HepG2 (cell line): ENCODE data around the gene MTUS2. TPM values are rescaled to one million over a fixed set of nuclear protein-coding genes. Genes with fewer than 3 reads are reported as not detected.

Experiments
- ATAC-seq: fragments of 200-7000 bp; cut with Tn5 transposase; 3 replicates; pipeline ENCODE4 v1.9.1; 2020; ENCODE audit warnings: mild to moderate bottlenecking, moderate library complexity
- BruUV-seq: library from RNA; stranded (reverse); fragments of 400-500 nt; replicated peaks from 2 replicates; lab custom pipeline; 2021; lab: Mats Ljungman, UMichigan
- CTCF ChIA-PET: fragments of 300-600 bp; formaldehyde crosslinking; extraction: SDS; loops from one replicate; lab custom pipeline; 2021; ENCODE audit warnings: low total read pairs, inconsistent platforms, low intra/inter-chr PET ratio; lab: Yijun Ruan, JAX
- POLR2A ChIA-PET: fragments of 350-600 bp; sonication (Branson Sonifier 250); formaldehyde crosslinking; loops from one replicate; lab custom pipeline; 2020; ENCODE audit warnings: antibody characterized with exemption, inconsistent platforms; lab: Yijun Ruan, JAX
- DNase-seq: peaks from one replicate; pipeline ENCODE4 v3.0.0-alpha.2; 2015; ENCODE audit warnings: low spot score
- FAIRE-seq: peaks from 3 replicates; lab custom pipeline; 2011; peaks lifted over from hg19 to GRCh38; lab: Jason Lieb, UNC
- H2AFZ ChIP-seq: one replicate; pipeline ENCODE4 v1.6.1; 2011; ENCODE audit warnings: low read length, inconsistent platforms
- H3K27ac ChIP-seq: fragments of 300-600 bp; 3 replicates; pipeline ENCODE4 v1.8.0; 2011; ENCODE audit warnings: mixed run types, mild to moderate bottlenecking, mixed read lengths, low read length, inconsistent platforms; ENCODE audit not compliant: insufficient read depth; ENCODE audit errors: extremely low read length
- H3K27me3 ChIP-seq, 2 experiments: fragments of 200-600 bp in 1 of 2; 2 replicates in 1 of 2; 3 replicates in 1 of 2; pipeline versions ENCODE4 v1.6.0 to v1.8.0; 2011; ENCODE audit warnings: low read length in 2 of 2, mild to moderate bottlenecking in 2 of 2, moderate library complexity in 2 of 2, inconsistent platforms in 1 of 2; ENCODE audit not compliant: insufficient read depth in 2 of 2, control insufficient read depth in 1 of 2
- H3K36me3 ChIP-seq, 2 experiments: fragments of 200-600 bp in 1 of 2; replicated peaks in 1 of 2; 2 replicates in 1 of 2; 3 replicates in 1 of 2; pipeline versions ENCODE4 v1.5.1 to v1.8.0; 2011; ENCODE audit warnings: low read length in 2 of 2, inconsistent platforms in 1 of 2; ENCODE audit not compliant: insufficient read depth in 2 of 2, control insufficient read depth in 1 of 2
- H3K4me1 ChIP-seq: 2 replicates; pipeline ENCODE4 v1.5.1; 2012; ENCODE audit warnings: low read length, inconsistent platforms; ENCODE audit not compliant: insufficient read depth
- H3K4me2 ChIP-seq: 2 replicates; pipeline ENCODE4 v1.6.0; 2011; ENCODE audit warnings: low read depth, low read length, inconsistent platforms
- H3K4me3 ChIP-seq, 3 experiments: fragments of 200-600 bp in 1 of 3; sonication (generic), shearing (Covaris generic) in 1 of 3; replicated peaks in 1 of 3; 2 replicates each; pipeline ENCODE4 v1.5.1; 2011 to 2016; ENCODE audit warnings: low read length in 3 of 3, inconsistent platforms in 2 of 3, low read depth in 2 of 3, mild to moderate bottlenecking in 2 of 3, control low read depth in 1 of 3, mixed read lengths in 1 of 3; ENCODE audit not compliant: insufficient read depth in 1 of 3
- H3K79me2 ChIP-seq: one replicate; pipeline ENCODE4 v1.6.1; 2011; ENCODE audit warnings: low read length, inconsistent platforms; ENCODE audit not compliant: insufficient read depth
- H3K9ac ChIP-seq: 2 replicates; pipeline ENCODE4 v1.6.0; 2011; ENCODE audit warnings: mild to moderate bottlenecking, low read depth, low read length, inconsistent platforms; ENCODE audit not compliant: insufficient read depth
- H3K9me3 ChIP-seq: 2 replicates; pipeline ENCODE4 v1.5.1; 2012; ENCODE audit warnings: mild to moderate bottlenecking, low read length
- H4K20me1 ChIP-seq: 2 replicates; pipeline ENCODE4 v1.6.0; 2011; ENCODE audit warnings: inconsistent platforms, mild to moderate bottlenecking, low read length, moderate library complexity; ENCODE audit not compliant: insufficient read depth
- BRCA1 ChIP-seq: sonication (generic); formaldehyde crosslinking; IDR thresholded peaks from 2 replicates; pipeline ENCODE4 v1.4.0; 2020; ENCODE audit warnings: missing genetic modification reagents
- CCDC6 ChIP-seq: sonication (generic); formaldehyde crosslinking; IDR thresholded peaks from 2 replicates; pipeline ENCODE4 v1.8.1; 2022; ENCODE audit warnings: mild to moderate bottlenecking, missing genetic modification reagents, moderate library complexity
- NR2C2 ChIP-seq: sonication (generic); formaldehyde crosslinking; IDR thresholded peaks from 2 replicates; pipeline ENCODE4 v1.4.0; 2020; ENCODE audit warnings: missing genetic modification reagents, mild to moderate bottlenecking, moderate library complexity, borderline replicate concordance
- YEATS2 ChIP-seq: sonication (generic); formaldehyde crosslinking; IDR thresholded peaks from 2 replicates; pipeline ENCODE4 v1.4.0; 2020; ENCODE audit warnings: missing genetic modification reagents, borderline replicate concordance
- ZBTB14 ChIP-seq: sonication (generic); formaldehyde crosslinking; IDR thresholded peaks from 2 replicates; pipeline ENCODE4 v1.4.0; 2020; ENCODE audit warnings: missing genetic modification reagents
- ZBTB21 ChIP-seq: sonication (generic); formaldehyde crosslinking; IDR thresholded peaks from 2 replicates; pipeline ENCODE4 v1.4.0; 2020; ENCODE audit warnings: missing genetic modification reagents
- ZBTB4 ChIP-seq: sonication (generic); formaldehyde crosslinking; IDR thresholded peaks from 2 replicates; pipeline ENCODE4 v1.4.0; 2020; ENCODE audit warnings: missing genetic modification reagents, mild to moderate bottlenecking, borderline replicate concordance
- ZFP91 ChIP-seq: sonication (generic); formaldehyde crosslinking; IDR thresholded peaks from 2 replicates; pipeline ENCODE4 v1.9.0; 2022; ENCODE audit warnings: missing genetic modification reagents, mild to moderate bottlenecking, borderline replicate concordance
- ZMYM2 ChIP-seq: sonication (generic); formaldehyde crosslinking; IDR thresholded peaks from 2 replicates; pipeline ENCODE4 v1.8.0; 2022; ENCODE audit warnings: mild to moderate bottlenecking, missing genetic modification reagents
- ZNF18 ChIP-seq: sonication (generic); formaldehyde crosslinking; IDR thresholded peaks from 2 replicates; pipeline ENCODE4 v1.8.0; 2022; ENCODE audit warnings: mild to moderate bottlenecking, missing genetic modification reagents; ENCODE audit not compliant: insufficient replicate concordance
- ZNF282 ChIP-seq: fragments of 450-650 bp; IDR thresholded peaks from 2 replicates; pipeline ENCODE4 v1.6.1; 2018; ENCODE audit not compliant: partially characterized antibody
- ZNF446 ChIP-seq: sonication (generic); formaldehyde crosslinking; IDR thresholded peaks from 2 replicates; pipeline ENCODE4 v1.5.0; 2020; ENCODE audit warnings: mild to moderate bottlenecking, missing genetic modification reagents
- ZNF451 ChIP-seq: sonication (generic); formaldehyde crosslinking; IDR thresholded peaks from 2 replicates; pipeline ENCODE4 v1.5.0; 2020; ENCODE audit warnings: mild to moderate bottlenecking, missing genetic modification reagents
- ZNF546 ChIP-seq: sonication (generic); formaldehyde crosslinking; conservative IDR thresholded peaks from 2 replicates; pipeline ENCODE4 v1.8.1; 2023; ENCODE audit warnings: mild to moderate bottlenecking, missing genetic modification reagents
- ZNF549 ChIP-seq: sonication (generic); formaldehyde crosslinking; IDR thresholded peaks from 2 replicates; pipeline ENCODE4 v1.5.0; 2020; ENCODE audit warnings: missing genetic modification reagents
- ZNF724P ChIP-seq: sonication (generic); formaldehyde crosslinking; IDR thresholded peaks from 2 replicates; pipeline ENCODE4 v1.8.0; 2022; ENCODE audit warnings: missing genetic modification reagents, borderline replicate concordance
- WGBS: methylation state at CpG from one replicate; pipeline ENCODE4 v1.1.6; 2017; ENCODE audit warnings: low lambda C conversion rate; 5-methylcytosine and 5-hydroxymethylcytosine counted together
- in situ Hi-C: cut with HindIII; loops from 2 replicates; pipeline ENCODE4 v1.10.0; 2017; ENCODE audit warnings: low pct_unique_long_range_greater_than_20kb; ENCODE audit not compliant: extremely low pct_ligation_motif_present
- intact Hi-C: fragments of 100-400 bp; cut with micrococcal nuclease; formaldehyde crosslinking; loops from one replicate; pipeline ENCODE4 v1.10.0; 2022; ENCODE audit not compliant: unreplicated experiment
- polyA plus RNA-seq, 8 experiments: library from polyadenylated mRNA; depleted of rRNA in 3 of 8; stranded (reverse) in 7 of 8; unstranded in 1 of 8; fragments of >200 nt; fragmentation: Illumina TruSeq in 4 of 8; extraction: Trizol in 4 of 8; gene quantifications; 2 replicates each; pipeline versions ENCODE4 v1.2.1 to v1.2.3, GENCODE V29; 2011 to 2016; ENCODE audit warnings: low read depth in 4 of 8, missing spikeins in 1 of 8, mixed read lengths in 1 of 8; ENCODE audit not compliant: insufficient read depth in 1 of 8
- total RNA-seq, 5 experiments: library from RNA; depleted of rRNA; stranded (reverse); fragments of >200 nt; fragmentation: Illumina TruSeq; extraction: Trizol; gene quantifications; 2 replicates each; pipeline ENCODE4 v1.2.3, GENCODE V29; 2016; ENCODE audit warnings: low read depth in 1 of 5

Gene MTUS2
- total and polyA plus RNA-seq, 2 of the 13 experiments (the other 11 are each of a cell fraction or from before 2014, with no cell fraction given) = not detected

GRCh38 chr13:28942906-28943305 lies 122.8 kb downstream of the MTUS2 start (continued):
- TF ChIP-seq ZBTB14 (no peak), ZBTB4 (no peak)

GRCh38 chr13:28953714-28954418 lies 133.7 kb downstream of the MTUS2 start:
- H3K27ac ChIP-seq = no peak overlapping the region
- H3K27me3 ChIP-seq = no peaks in the 10 kb centered on the region
- H2AFZ ChIP-seq = no peak overlapping the region
- 29% methylated on average over 4 of the region's 4 CpGs for WGBS
- CTCF ChIA-PET = no interaction called here
- no peak overlapping the region for H3K9ac ChIP-seq
- no peaks in the 10 kb centered on the region for H3K79me2 ChIP-seq
- in situ Hi-C loops = no loop called here
- POLR2A ChIA-PET = no interaction called here
- no peak overlapping the region for H3K4me3 ChIP-seq
- H4K20me1 ChIP-seq = no peaks in the 10 kb centered on the region
- H3K4me2 ChIP-seq = no peak overlapping the region
- ATAC-seq (no peak), FAIRE-seq (no peak), DNase-seq (no peak)
- no peaks in the 10 kb centered on the region for H3K4me1 ChIP-seq
- BruUV-seq = no TSS peak
- intact Hi-C loops = no loop called here
- H3K9me3 ChIP-seq = peaks cover 83% of the 10 kb centered on the region
- no peaks in the 10 kb centered on the region for H3K36me3 ChIP-seq
- TF ChIP-seq CCDC6 (no peak), ZNF18 (no peak), ZNF282 (no peak), NR2C2 (CRISPR knock-in tag) (no peak), YEATS2 (CRISPR knock-in tag) (no peak), ZMYM2 (CRISPR knock-in tag) (no peak), ZNF451 (CRISPR knock-in tag) (no peak), ZNF546 (CRISPR knock-in tag) (no peak), ZFP91 (CRISPR knock-in tag) (no peak), ZNF549 (no peak), BRCA1 (CRISPR knock-in tag) (no peak), ZBTB21 (CRISPR knock-in tag) (no peak), ZNF446 (CRISPR knock-in tag) (no peak), ZNF724P (CRISPR knock-in tag) (no peak)
